SK-N-MC (cell line): ENCODE data around the gene AUTS2.

Experiments
- EZH2 ChIP-seq: fragments of 200-600 bp; sonication (generic); IDR thresholded peaks from one replicate; pipeline ENCODE4 v1.6.1; 2017; ENCODE audit warnings: antibody characterized with exemption
- FOXP2 ChIP-seq: optimal IDR thresholded peaks from 2 replicates; pipeline ENCODE3; 2011; ENCODE audit warnings: mild to moderate bottlenecking, moderate library complexity; ENCODE audit not compliant: insufficient read depth; ENCODE audit errors: extremely low read length, control extremely low read depth
- POLR2AphosphoS5 ChIP-seq: IDR thresholded peaks from 2 replicates; pipeline ENCODE4 v1.6.1; 2012; ENCODE audit warnings: mild to moderate bottlenecking, low read depth, low read length, borderline replicate concordance

- TF ChIP-seq EZH2 (no peak), POLR2AphosphoS5 (no peak), FOXP2 (no peak)
These were observed 125.4 kb downstream of the AUTS2 start for GRCh38 chr7:69723663-69724062.
